BLaER1 treated with 17β-estradiol and CSF1 and Interleukin-3, amounts not matched to agents 10 nM and 100 nM (cell line): ENCODE data around the gene KBTBD7.

Source experiments
- H3K27ac ChIP-seq, 11 experiments: shearing (Covaris generic); formaldehyde crosslinking; 2 replicates each; pipeline ENCODE4 v1.8.1; 2022
- H3K27me3 ChIP-seq, 11 experiments: shearing (Covaris generic); formaldehyde crosslinking; 2 replicates each; pipeline ENCODE4 v1.8.1; 2022
- H3K36me3 ChIP-seq, 11 experiments: shearing (Covaris generic); formaldehyde crosslinking; 2 replicates each; pipeline ENCODE4 v1.8.1; 2022
- H3K4me1 ChIP-seq, 10 experiments: shearing (Covaris generic); formaldehyde crosslinking; 2 replicates each; pipeline ENCODE4 v1.8.1; 2022
- H3K4me2 ChIP-seq, 11 experiments: shearing (Covaris generic); formaldehyde crosslinking; 2 replicates each; pipeline ENCODE4 v1.8.1; 2022
- H3K4me3 ChIP-seq, 10 experiments: shearing (Covaris generic); formaldehyde crosslinking; 2 replicates each; pipeline ENCODE4 v1.8.1; 2022
- H3K9ac ChIP-seq, 11 experiments: shearing (Covaris generic); formaldehyde crosslinking; 2 replicates each; pipeline ENCODE4 v1.8.1; 2022
- H3K9me3 ChIP-seq, 11 experiments: shearing (Covaris generic); formaldehyde crosslinking; replicated peaks in 1 of 11; 2 replicates each; pipeline ENCODE4 v1.8.1; 2022
- H4K20me1 ChIP-seq, 11 experiments: shearing (Covaris generic); formaldehyde crosslinking; 2 replicates each; pipeline ENCODE4 v1.8.1; 2022
- Cebpa-rat ChIP-seq, 11 experiments: shearing (Covaris generic); IDR thresholded peaks; 2 replicates each; pipeline ENCODE4 v1.8.1; 2022

Gene KBTBD7

GRCh38 chr13:41154042-41154441, 40.3 kb downstream of the KBTBD7 start:
- Histone ChIP-seq H3K27ac (no peak overlapping the region), H3K4me1 (no peaks in the 10 kb centered on the region), H3K4me2 (no peak overlapping the region), H3K36me3 (peaks cover 12 to 26% (median 17%) of the 10 kb centered on the region in 11 experiments; a peak in 19 of 22 replicates), H3K4me3 (no peak overlapping the region), H3K27me3 (no peaks in the 10 kb centered on the region), H4K20me1 (no peaks in the 10 kb centered on the region), H3K9me3 (peaks cover 35 to 51% (median 40%) of the 10 kb centered on the region in 11 experiments), H3K9ac (no peak overlapping the region)
- no peak for TF ChIP-seq Cebpa-rat (IDR thresholded peaks at IDR 0.05)

- H4K20me1 ChIP-seq, result no peaks in the 10 kb centered on the region
- H3K27ac ChIP-seq, result no peak overlapping the region
- no peaks in the 10 kb centered on the region for H3K4me1 ChIP-seq
- H3K27me3 ChIP-seq, result no peaks in the 10 kb centered on the region
- peaks cover 12 to 45% (median 30%) of the 10 kb centered on the region in 11 experiments; a peak in 20 of 22 replicates for H3K36me3 ChIP-seq
- peak overlapping the region in 1 of 10 experiments; percentile 12; a peak in 1 of 20 replicates for H3K4me3 ChIP-seq
- H3K4me2 ChIP-seq, result no peak overlapping the region
- peaks cover 56 to 71% (median 60%) of the 10 kb centered on the region in 11 experiments for H3K9me3 ChIP-seq
- TF ChIP-seq Cebpa-rat (IDR thresholded peaks at IDR 0.05), result no peak
- no peak overlapping the region for H3K9ac ChIP-seq
These were observed 42.4 kb downstream of the KBTBD7 start for GRCh38 chr13:41152005-41152404.

- Histone ChIP-seq H3K4me2 (no peak overlapping the region), H3K9me3 (peaks cover 75 to 90% (median 78%) of the 10 kb centered on the region in 11 experiments)
- no peak for TF ChIP-seq Cebpa-rat (IDR thresholded peaks at IDR 0.05)
These were observed 44.3 kb downstream of the KBTBD7 start for GRCh38 chr13:41150058-41150457.

GRCh38 chr13:41148419-41149283, 45.7 kb downstream of the KBTBD7 start:
- no peak for TF ChIP-seq Cebpa-rat (IDR thresholded peaks at IDR 0.05)
- Histone ChIP-seq H3K4me1 (no peaks in the 10 kb centered on the region), H3K9ac (no peak overlapping the region), H3K27me3 (no peaks in the 10 kb centered on the region), H4K20me1 (no peaks in the 10 kb centered on the region), H3K4me2 (no peak overlapping the region), H3K36me3 (peaks cover 12 to 46% (median 32%) of the 10 kb centered on the region in 11 experiments; a peak in 20 of 22 replicates), H3K9me3 (peaks cover 75 to 94% (median 83%) of the 10 kb centered on the region in 11 experiments), H3K27ac (no peak overlapping the region), H3K4me3 (peak overlapping the region in 1 of 10 experiments; percentile 27; a peak in 3 of 20 replicates)

More at GRCh38 chr13:41150058-41150457, 44.3 kb downstream of the KBTBD7 start:
- peaks cover 12 to 46% (median 32%) of the 10 kb centered on the region in 11 experiments; a peak in 20 of 22 replicates for H3K36me3 ChIP-seq
- H3K27ac ChIP-seq, result no peak overlapping the region
- H4K20me1 ChIP-seq, result no peaks in the 10 kb centered on the region
- H3K9ac ChIP-seq, result no peak overlapping the region
- H3K4me3 ChIP-seq, result peak overlapping the region in 2 of 10 experiments; percentile 1 to 2; a peak in 3 of 20 replicates
- H3K27me3 ChIP-seq, result no peaks in the 10 kb centered on the region
- H3K4me1 ChIP-seq, result no peaks in the 10 kb centered on the region

GRCh38 chr13:41145136-41145908, 49.0 kb downstream of the KBTBD7 start:
- H3K36me3 ChIP-seq, result peaks cover 7 to 33% (median 26%) of the 10 kb centered on the region in 11 experiments; a peak in 20 of 22 replicates
- H3K4me2 ChIP-seq, result no peak overlapping the region
- no peaks in the 10 kb centered on the region for H4K20me1 ChIP-seq
- H3K4me3 ChIP-seq, result no peak overlapping the region
- no peak for TF ChIP-seq Cebpa-rat (IDR thresholded peaks at IDR 0.05)
- H3K9ac ChIP-seq, result no peak overlapping the region
- H3K27ac ChIP-seq, result no peak overlapping the region
- H3K9me3 ChIP-seq, result peaks cover 53 to 62% (median 56%) of the 10 kb centered on the region in 11 experiments
- no peaks in the 10 kb centered on the region for H3K4me1 ChIP-seq
- H3K27me3 ChIP-seq, result no peaks in the 10 kb centered on the region

GRCh38 chr13:41144576-41144975, 49.8 kb downstream of the KBTBD7 start:
- peaks cover under 1 to 25% (median 19%) of the 10 kb centered on the region in 11 experiments; a peak in 19 of 22 replicates for H3K36me3 ChIP-seq
- H3K9me3 ChIP-seq, result peaks cover 45 to 54% (median 49%) of the 10 kb centered on the region in 11 experiments
- H3K27ac ChIP-seq, result no peak overlapping the region
- no peak for TF ChIP-seq Cebpa-rat (IDR thresholded peaks at IDR 0.05)
- no peaks in the 10 kb centered on the region for H3K27me3 ChIP-seq
- no peaks in the 10 kb centered on the region for H4K20me1 ChIP-seq
- H3K4me1 ChIP-seq, result no peaks in the 10 kb centered on the region
- H3K4me3 ChIP-seq, result no peak overlapping the region
- no peak overlapping the region for H3K9ac ChIP-seq
- no peak overlapping the region for H3K4me2 ChIP-seq
